ENCODE measurements around the gene GART. TPM values are rescaled to one million over a fixed set of nuclear protein-coding genes. Genes with fewer than 3 reads are reported as not detected.

GART gene
- total and polyA plus RNA-seq, 4 donors, result 15.3 to 58.7 (median 46.9) TPM

GRCh38 chr21:33542640-33543504, 955 bp upstream of the GART start, which contains the start of gene SON:
Gene SON (plus strand): TSS chr21:33543038. CDS start chr21:33543093, 55 bp downstream.
- H3K27ac ChIP-seq (ENCODE audit: low read depth in 1 of 2, low read length in 1 of 2), result peak within 1 kb of the TSS; percentile 97 to 99
- H3K9me3 ChIP-seq (ENCODE audit: control insufficient read depth in 4 of 4, insufficient read depth in 3 of 4, low read length in 3 of 4), result no peaks in the 10 kb centered on the region
- no peak for TF ChIP-seq CTCF (IDR thresholded peaks at IDR 0.05; ENCODE audit: control extremely low read depth, extremely low read depth)
- DNase-seq (peak; percentile 99), ATAC-seq (ENCODE audit: insufficient read depth, low FRiP score) (peak; percentile 95)
- peaks cover 0 to 24% (median 6%) of the 10 kb centered on the region in 5 donors for H3K4me1 ChIP-seq (ENCODE audit: control insufficient read depth in 5 of 5, insufficient read depth in 5 of 5, low read length in 5 of 5)
- peak within 1 kb of the TSS; percentile 96 for H3K4me3 ChIP-seq
- H3K36me3 ChIP-seq (ENCODE audit: control insufficient read depth in 4 of 4, insufficient read depth in 4 of 4, low read length in 4 of 4), result peaks cover 0 to 17% (median 3%) of the 10 kb centered on the region in 4 donors
- peak within 1 kb of the TSS; percentile 98 to 100 for H3K9ac ChIP-seq (ENCODE audit: insufficient read depth in 1 of 2, low read length in 2 of 2)
- 0 to 1% methylated on average over 56 of the region's 57 CpGs for WGBS, 2 donors
- H3K27me3 ChIP-seq (ENCODE audit: control insufficient read depth in 3 of 3, insufficient read depth in 3 of 3, low read length in 2 of 3), result no peaks in the 10 kb centered on the region

GRCh38 chr21:33541105-33541711, 709 bp downstream of the GART start:
- 47% methylated on average over 19 of the region's 19 CpGs for WGBS, 2 donors
- Histone ChIP-seq H3K36me3 (ENCODE audit: control insufficient read depth in 4 of 4, insufficient read depth in 4 of 4, low read length in 4 of 4) (peaks cover 4 to 23% (median 9%) of the 10 kb centered on the region in 4 donors), H3K4me1 (ENCODE audit: control insufficient read depth in 5 of 5, insufficient read depth in 5 of 5, low read length in 5 of 5) (peaks cover 0 to 24% (median 6%) of the 10 kb centered on the region in 5 donors), H3K4me3 (peak overlapping the region; percentile 74), H3K27me3 (ENCODE audit: control insufficient read depth in 3 of 3, insufficient read depth in 3 of 3, low read length in 2 of 3) (no peaks in the 10 kb centered on the region), H3K9me3 (ENCODE audit: control insufficient read depth in 4 of 4, insufficient read depth in 3 of 4, low read length in 3 of 4) (no peaks in the 10 kb centered on the region), H3K27ac (ENCODE audit: low read depth in 1 of 2, low read length in 1 of 2) (peak overlapping the region; percentile 83 to 99), H3K9ac (ENCODE audit: insufficient read depth in 1 of 2, low read length in 2 of 2) (peak overlapping the region; percentile 98 to 100)
- ATAC-seq (ENCODE audit: insufficient read depth, low FRiP score) (no peak), DNase-seq (peak in 2 of 3 donors; percentile 32 to 45)
- no peak for TF ChIP-seq CTCF (IDR thresholded peaks at IDR 0.05; ENCODE audit: control extremely low read depth, extremely low read depth)

DNA sequence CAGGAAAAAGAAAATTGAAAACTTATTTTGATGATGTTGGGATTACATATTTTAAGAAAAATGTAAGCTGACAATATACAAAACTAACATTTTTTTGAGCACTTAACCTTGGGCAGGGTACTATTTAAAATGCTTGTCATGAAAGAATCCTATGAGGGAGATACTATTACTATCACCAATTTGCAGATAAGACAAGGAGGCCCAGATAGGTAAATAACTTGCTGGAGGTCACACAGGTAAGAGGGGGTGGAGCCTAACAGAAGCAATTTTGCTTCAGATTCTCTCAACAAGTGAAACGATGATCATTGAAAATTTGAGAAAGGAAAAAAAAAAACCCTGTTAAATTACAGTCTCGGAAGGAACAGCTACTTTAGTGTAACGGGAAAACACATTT, 1.2 kb downstream of the GART start:
- no peaks in the 10 kb centered on the region for H3K9me3 ChIP-seq (ENCODE audit: control insufficient read depth in 4 of 4, insufficient read depth in 3 of 4, low read length in 3 of 4)
- no peaks in the 10 kb centered on the region for H3K27me3 ChIP-seq (ENCODE audit: control insufficient read depth in 3 of 3, insufficient read depth in 3 of 3, low read length in 2 of 3)
- peak overlapping the region in 1 of 2 donors; percentile 53 for H3K9ac ChIP-seq (ENCODE audit: insufficient read depth in 1 of 2, low read length in 2 of 2)
- TF ChIP-seq CTCF (IDR thresholded peaks at IDR 0.05; ENCODE audit: control extremely low read depth, extremely low read depth), result no peak
- H3K4me1 ChIP-seq (ENCODE audit: control insufficient read depth in 5 of 5, insufficient read depth in 5 of 5, low read length in 5 of 5), result peaks cover 0 to 23% (median 6%) of the 10 kb centered on the region in 5 donors
- H3K36me3 ChIP-seq (ENCODE audit: control insufficient read depth in 4 of 4, insufficient read depth in 4 of 4, low read length in 4 of 4), result peaks cover 5 to 25% (median 9%) of the 10 kb centered on the region in 4 donors
- 72 to 74% methylated on average over 3 of the region's 3 CpGs for WGBS, 2 donors
- H3K27ac ChIP-seq (ENCODE audit: low read depth in 1 of 2, low read length in 1 of 2), result no peak overlapping the region
- no peak for ATAC-seq (ENCODE audit: insufficient read depth, low FRiP score)
- H3K4me3 ChIP-seq, result no peak overlapping the region
- DNase-seq, result no peak

Measured in lung (tissue), 12 donors.